SH-SY5Y (cell line): Measurements from ENCODE around the gene YY2.

ENCODE experiments used
- GATA2 ChIP-seq: IDR thresholded peaks from 2 replicates; pipeline ENCODE4 v1.6.1; 2011; ENCODE audit warnings: mild to moderate bottlenecking, low read depth, low read length
- GATA3 ChIP-seq: IDR thresholded peaks from 2 replicates; pipeline ENCODE4 v1.6.1; 2011; ENCODE audit warnings: low read depth, mild to moderate bottlenecking, low read length, moderate library complexity

DNA sequence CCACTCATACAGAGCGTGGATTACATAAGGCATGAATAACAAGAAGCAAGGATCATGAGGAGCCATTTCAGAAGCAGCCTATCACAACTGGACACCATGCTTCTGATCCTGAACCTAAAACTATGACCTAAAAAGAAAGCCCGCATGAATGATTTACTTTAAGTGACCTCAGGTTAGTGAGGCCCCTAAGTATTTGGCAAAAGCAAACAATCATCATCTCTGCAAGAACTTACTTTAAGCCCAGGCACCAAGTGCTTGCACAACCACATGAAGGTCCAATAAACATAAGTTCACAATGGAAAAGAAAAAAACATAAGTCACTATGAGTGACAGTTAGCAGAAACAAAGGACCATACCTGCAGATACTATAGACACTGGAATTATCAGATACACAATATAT, 24.3 kb upstream of the YY2 start:
- TF ChIP-seq GATA3, result no peak
- TF ChIP-seq GATA2, result no peak
